KMS-11 (cell line): Measurements from ENCODE around the gene CDA.

Experiments
- H2AFZ ChIP-seq: fragments of 200-600 bp; sonication (generic); 2 replicates; pipeline ENCODE4 v1.6.1; 2016; ENCODE audit warnings: antibody characterized with exemption, mixed run types, low read depth
- H3K27ac ChIP-seq: fragments of 200-600 bp; sonication (generic); 2 replicates; pipeline ENCODE4 v1.6.1; 2016; ENCODE audit warnings: mild to moderate bottlenecking, mixed run types
- H3K27me3 ChIP-seq: fragments of 200-600 bp; sonication (generic); 2 replicates; pipeline ENCODE4 v1.6.1; 2017; ENCODE audit warnings: mild to moderate bottlenecking, low read depth, mixed run types, moderate library complexity; ENCODE audit not compliant: insufficient read depth
- H3K36me3 ChIP-seq: fragments of 200-600 bp; sonication (generic); 2 replicates; pipeline ENCODE4 v1.6.1; 2017; ENCODE audit warnings: mild to moderate bottlenecking, mixed run types; ENCODE audit not compliant: insufficient read depth
- H3K4me1 ChIP-seq: fragments of 200-600 bp; sonication (generic); 2 replicates; pipeline ENCODE4 v1.6.1; 2016; ENCODE audit warnings: mild to moderate bottlenecking, low read depth, mixed run types; ENCODE audit not compliant: poor library complexity, severe bottlenecking
- H3K4me2 ChIP-seq: fragments of 200-600 bp; sonication (generic); 2 replicates; pipeline ENCODE4 v1.7.0; 2016; ENCODE audit warnings: mild to moderate bottlenecking, mixed run types
- H3K4me3 ChIP-seq: fragments of 200-600 bp; sonication (generic); IDR thresholded peaks from 2 replicates; pipeline ENCODE4 v1.6.1; 2017; ENCODE audit warnings: low read depth, low read length, mixed read lengths; ENCODE audit not compliant: insufficient read depth
- H3K79me2 ChIP-seq: fragments of 200-600 bp; sonication (generic); 2 replicates; pipeline ENCODE4 v1.6.1; 2016; ENCODE audit warnings: low read depth, mixed run types; ENCODE audit not compliant: insufficient read depth
- H3K9ac ChIP-seq: fragments of 200-600 bp; sonication (generic); 2 replicates; pipeline ENCODE4 v1.6.1; 2016; ENCODE audit warnings: mild to moderate bottlenecking, mixed run types
- H4K20me1 ChIP-seq: fragments of 200-600 bp; sonication (generic); 2 replicates; pipeline ENCODE4 v1.6.1; 2016; ENCODE audit warnings: mild to moderate bottlenecking, mixed run types; ENCODE audit not compliant: insufficient read depth
- CTCF ChIP-seq: fragments of 200-600 bp; sonication (generic); conservative IDR thresholded peaks from 2 replicates; pipeline ENCODE4 v1.6.1; 2017; ENCODE audit warnings: low read depth, mild to moderate bottlenecking, antibody characterized with exemption, low read length, moderate library complexity, mixed read lengths

Gene CDA

GRCh38 chr1:20571427-20571826 is 17.5 kb upstream of the CDA start:
- no peak overlapping the region for H3K4me2 ChIP-seq
- TF ChIP-seq CTCF, result no peak
- no peaks in the 10 kb centered on the region for H3K79me2 ChIP-seq
- H3K27ac ChIP-seq, result no peak overlapping the region
- H3K36me3 ChIP-seq, result no peaks in the 10 kb centered on the region
- H3K27me3 ChIP-seq, result peaks cover 65% of the 10 kb centered on the region
- H3K9ac ChIP-seq, result no peak overlapping the region
- H4K20me1 ChIP-seq, result no peaks in the 10 kb centered on the region
- no peak overlapping the region for H3K4me3 ChIP-seq
- no peaks in the 10 kb centered on the region for H3K4me1 ChIP-seq
- no peak overlapping the region for H2AFZ ChIP-seq

DNA sequence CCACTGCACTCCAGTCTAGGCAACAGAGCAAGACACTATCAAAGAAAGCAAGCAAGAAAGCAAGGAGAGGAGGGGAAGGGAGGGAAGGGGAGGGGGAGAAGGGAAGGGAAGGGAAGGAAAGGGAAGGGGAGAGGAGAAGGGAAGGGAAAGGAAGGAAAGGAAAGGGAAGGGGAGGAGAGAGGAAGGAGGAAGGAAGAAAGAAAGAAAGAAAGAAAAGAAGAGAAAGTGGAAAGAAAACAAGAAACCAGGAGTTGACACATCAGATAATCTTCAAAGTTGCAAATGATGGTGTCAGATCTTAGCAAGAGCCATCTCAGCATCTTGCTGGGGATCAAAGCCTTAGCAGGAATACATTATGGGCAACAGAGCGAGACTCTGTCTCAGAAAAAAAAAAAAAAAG is 14.9 kb upstream of the CDA start:
- Histone ChIP-seq H3K27me3 (peaks cover 54% of the 10 kb centered on the region), H3K27ac (no peak overlapping the region), H3K36me3 (no peaks in the 10 kb centered on the region), H3K79me2 (no peaks in the 10 kb centered on the region), H3K4me1 (no peaks in the 10 kb centered on the region), H3K4me3 (no peak overlapping the region), H3K4me2 (no peak overlapping the region), H2AFZ (no peak overlapping the region), H3K9ac (no peak overlapping the region), H4K20me1 (no peaks in the 10 kb centered on the region)
- no peak for TF ChIP-seq CTCF

DNA sequence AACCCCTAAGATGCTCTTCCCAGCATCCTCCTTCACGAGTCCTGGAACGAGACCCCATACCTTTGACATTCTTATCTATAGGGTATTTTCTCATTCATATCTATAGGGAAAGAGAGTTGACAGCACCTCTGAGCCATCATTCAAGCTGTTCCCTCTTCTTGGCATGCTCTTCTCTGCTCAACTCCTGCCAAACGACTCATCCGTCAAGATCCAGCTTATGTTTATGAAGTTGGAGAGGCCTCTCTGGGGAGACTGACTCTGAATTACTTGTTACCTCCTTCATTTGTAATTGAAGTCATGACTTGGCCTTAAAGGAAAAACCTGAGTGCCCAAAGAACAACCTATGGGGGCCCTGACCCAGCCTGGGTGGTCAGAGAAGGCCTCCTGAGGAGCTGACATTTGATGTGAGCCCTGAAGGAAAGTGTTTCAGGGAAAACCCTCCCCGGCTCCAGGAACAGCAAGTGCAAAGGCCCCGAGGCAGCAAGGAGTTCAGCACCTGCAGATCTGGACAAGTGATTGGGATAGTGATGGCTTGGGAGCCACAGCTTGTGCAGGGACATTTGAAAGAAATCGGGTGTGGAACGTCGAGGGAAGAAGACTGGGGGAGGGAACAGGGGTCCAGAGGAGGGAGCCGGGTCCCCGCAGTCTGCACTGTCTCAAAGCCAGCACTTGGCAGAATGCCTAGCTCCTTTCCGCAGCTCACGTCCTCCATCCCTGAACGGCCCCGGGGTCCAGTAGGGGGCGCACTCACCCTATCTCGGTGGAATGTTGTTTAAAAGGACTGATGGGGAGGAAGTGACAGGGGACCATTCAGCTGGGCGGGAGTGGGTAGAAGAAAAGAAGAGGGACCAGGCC is 14.0 kb upstream of the CDA start:
- Histone ChIP-seq H3K27ac (no peak overlapping the region), H3K4me1 (no peaks in the 10 kb centered on the region), H2AFZ (no peak overlapping the region), H4K20me1 (no peaks in the 10 kb centered on the region), H3K4me2 (no peak overlapping the region), H3K4me3 (no peak overlapping the region), H3K79me2 (no peaks in the 10 kb centered on the region), H3K36me3 (no peaks in the 10 kb centered on the region), H3K27me3 (peaks cover 49% of the 10 kb centered on the region), H3K9ac (no peak overlapping the region)
- TF ChIP-seq CTCF, result peak; percentile 59

- H3K27ac ChIP-seq, result no peak overlapping the region
- H3K4me2 ChIP-seq, result no peak overlapping the region
- peak; percentile 8; the same call in 1 of the 2 replicates for TF ChIP-seq CTCF
- H3K79me2 ChIP-seq, result no peaks in the 10 kb centered on the region
- no peaks in the 10 kb centered on the region for H4K20me1 ChIP-seq
- H3K36me3 ChIP-seq, result no peaks in the 10 kb centered on the region
- H3K4me1 ChIP-seq, result no peaks in the 10 kb centered on the region
- no peak overlapping the region for H2AFZ ChIP-seq
- H3K9ac ChIP-seq, result no peak overlapping the region
- no peak overlapping the region for H3K4me3 ChIP-seq
- H3K27me3 ChIP-seq, result peaks cover 47% of the 10 kb centered on the region
Observed at GRCh38 chr1:20575541-20576336, 13.2 kb upstream of the CDA start.
